ENCODE measurements around the gene NEURL1B. TPM values are rescaled to one million over a fixed set of nuclear protein-coding genes. Genes with fewer than 3 reads are reported as not detected.

The NEURL1B gene
- total RNA-seq, 1 donor from 2014 or later, result 9.8 TPM

DNA sequence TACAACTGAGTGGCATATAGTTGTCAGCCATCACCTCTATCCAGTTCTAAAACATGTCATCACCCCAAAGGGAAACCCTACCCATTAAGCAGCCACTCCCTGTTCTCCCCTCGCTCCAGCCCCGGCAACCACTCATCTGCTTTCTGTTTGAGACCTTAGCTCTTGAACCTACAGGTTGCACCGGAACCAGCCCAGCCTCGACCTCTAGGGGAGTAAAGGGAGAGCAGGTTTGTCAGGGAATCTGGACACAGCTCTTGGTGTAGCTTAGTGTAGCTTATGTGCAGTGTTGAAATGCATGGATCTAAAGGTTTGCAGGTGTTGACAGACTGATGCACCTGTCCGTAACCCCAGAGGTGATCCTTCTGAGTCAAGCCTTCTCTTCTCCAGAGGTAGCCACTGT is 30.0 kb downstream of the NEURL1B start:
- H3K27me3 Mint-ChIP-seq (ENCODE audit: low read depth, unreplicated experiment), result peaks cover 25% of the 10 kb centered on the region
- FAIRE-seq, result no peak
- TF ChIP-seq, protein P1, sequence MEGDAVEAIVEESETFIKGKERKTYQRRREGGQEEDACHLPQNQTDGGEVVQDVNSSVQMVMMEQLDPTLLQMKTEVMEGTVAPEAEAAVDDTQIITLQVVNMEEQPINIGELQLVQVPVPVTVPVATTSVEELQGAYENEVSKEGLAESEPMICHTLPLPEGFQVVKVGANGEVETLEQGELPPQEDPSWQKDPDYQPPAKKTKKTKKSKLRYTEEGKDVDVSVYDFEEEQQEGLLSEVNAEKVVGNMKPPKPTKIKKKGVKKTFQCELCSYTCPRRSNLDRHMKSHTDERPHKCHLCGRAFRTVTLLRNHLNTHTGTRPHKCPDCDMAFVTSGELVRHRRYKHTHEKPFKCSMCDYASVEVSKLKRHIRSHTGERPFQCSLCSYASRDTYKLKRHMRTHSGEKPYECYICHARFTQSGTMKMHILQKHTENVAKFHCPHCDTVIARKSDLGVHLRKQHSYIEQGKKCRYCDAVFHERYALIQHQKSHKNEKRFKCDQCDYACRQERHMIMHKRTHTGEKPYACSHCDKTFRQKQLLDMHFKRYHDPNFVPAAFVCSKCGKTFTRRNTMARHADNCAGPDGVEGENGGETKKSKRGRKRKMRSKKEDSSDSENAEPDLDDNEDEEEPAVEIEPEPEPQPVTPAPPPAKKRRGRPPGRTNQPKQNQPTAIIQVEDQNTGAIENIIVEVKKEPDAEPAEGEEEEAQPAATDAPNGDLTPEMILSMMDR (IDR thresholded peaks at IDR 0.05; ENCODE audit: insufficient read depth, low read depth, low read length), result no peak
- TF ChIP-seq EZH2 (IDR thresholded peaks at IDR 0.05; ENCODE audit: insufficient read depth, low read length), result no peak
- Histone ChIP-seq H3K9ac (ENCODE audit: low read length) (no peak overlapping the region), H3K4me3 (ENCODE audit: insufficient read depth, low read depth, low read length) (no peak overlapping the region), H3K27ac (ENCODE audit: low read depth, low read length) (no peak overlapping the region), H3K9me3 (ENCODE audit: insufficient read depth, low read depth, low read length) (no peaks in the 10 kb centered on the region), H2AFZ (ENCODE audit: low read depth, low read length) (no peak overlapping the region), H3K4me2 (ENCODE audit: low read length) (no peak overlapping the region), H3K36me3 (ENCODE audit: insufficient read depth, low read length) (no peaks in the 10 kb centered on the region), H3K27me3 (ENCODE audit: insufficient read depth, low read length) (peaks cover 3% of the 10 kb centered on the region), H4K20me1 (ENCODE audit: insufficient read depth, low read length) (no peaks in the 10 kb centered on the region), H3K4me1 (ENCODE audit: insufficient read depth, low read length) (no peaks in the 10 kb centered on the region), H3K79me2 (ENCODE audit: insufficient read depth, low read length) (no peaks in the 10 kb centered on the region)
- H3K9me3 Mint-ChIP-seq (ENCODE audit: unreplicated experiment), result no peaks in the 10 kb centered on the region
- peaks cover 10% of the 10 kb centered on the region for H3K36me3 Mint-ChIP-seq (ENCODE audit: low read depth, unreplicated experiment)
- no peak overlapping the region for H3K27ac Mint-ChIP-seq (ENCODE audit: unreplicated experiment)
- no peak for DNase-seq (ENCODE audit: low read depth)
- no peak overlapping the region for H3K4me3 Mint-ChIP-seq (ENCODE audit: unreplicated experiment)
- peaks cover 9% of the 10 kb centered on the region for H3K4me1 Mint-ChIP-seq (ENCODE audit: low read depth, unreplicated experiment)

DNA sequence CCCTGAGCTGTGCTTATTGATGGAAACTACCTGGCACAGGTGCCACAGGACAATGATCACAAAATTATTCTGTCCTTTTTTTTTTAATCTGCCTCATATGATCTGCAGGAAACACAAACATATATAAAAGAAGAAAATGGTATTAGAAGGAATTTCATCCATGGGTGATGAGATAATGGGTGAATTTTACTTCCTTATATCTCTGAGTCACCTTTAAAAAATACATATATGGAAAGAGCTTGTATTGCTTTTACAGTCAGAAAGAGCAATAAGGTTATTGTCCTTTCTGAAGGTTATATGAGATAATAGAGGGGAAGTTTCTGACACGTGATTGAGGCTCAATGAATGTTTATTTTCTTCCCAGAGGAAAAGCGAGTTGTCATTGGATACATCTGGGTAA is 31.6 kb downstream of the NEURL1B start:
- FAIRE-seq, result peak; percentile 43

DNA sequence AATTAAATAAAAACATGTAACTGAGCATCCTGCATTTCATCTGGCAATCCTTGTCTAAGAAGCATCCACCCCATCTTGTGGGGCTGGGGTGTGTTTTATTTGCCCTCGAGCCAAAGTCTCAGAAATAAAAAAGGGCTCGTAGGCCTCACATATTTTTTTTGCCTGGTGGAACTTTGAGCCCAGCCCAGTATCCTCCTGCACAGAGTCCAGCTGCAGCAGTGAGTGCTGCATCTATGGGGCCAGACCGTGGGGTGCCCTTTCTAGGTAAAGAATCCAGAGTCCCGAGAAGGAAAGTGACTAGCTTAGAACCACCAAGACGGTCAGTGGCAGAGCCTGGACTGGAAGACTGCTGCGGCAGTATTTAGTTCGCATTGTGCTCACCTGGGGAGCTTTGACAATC is 33.1 kb downstream of the NEURL1B start:
- no peaks in the 10 kb centered on the region for H4K20me1 ChIP-seq (ENCODE audit: insufficient read depth, low read length)
- FAIRE-seq, result no peak
- H3K36me3 Mint-ChIP-seq (ENCODE audit: low read depth, unreplicated experiment), result peaks cover 11% of the 10 kb centered on the region
- no peak for DNase-seq (ENCODE audit: low read depth)
- H3K36me3 ChIP-seq (ENCODE audit: insufficient read depth, low read length), result no peaks in the 10 kb centered on the region
- no peak overlapping the region for H3K4me2 ChIP-seq (ENCODE audit: low read length)
- no peak overlapping the region for H3K4me3 ChIP-seq (ENCODE audit: insufficient read depth, low read depth, low read length)
- H3K27ac Mint-ChIP-seq (ENCODE audit: unreplicated experiment), result no peak overlapping the region
- H3K27me3 Mint-ChIP-seq (ENCODE audit: low read depth, unreplicated experiment), result peaks cover 26% of the 10 kb centered on the region
- H3K27ac ChIP-seq (ENCODE audit: low read depth, low read length), result no peak overlapping the region
- H2AFZ ChIP-seq (ENCODE audit: low read depth, low read length), result no peak overlapping the region
- H3K4me3 Mint-ChIP-seq (ENCODE audit: unreplicated experiment), result no peak overlapping the region
- H3K4me1 Mint-ChIP-seq (ENCODE audit: low read depth, unreplicated experiment), result no peaks in the 10 kb centered on the region
- H3K79me2 ChIP-seq (ENCODE audit: insufficient read depth, low read length), result no peaks in the 10 kb centered on the region
- H3K9ac ChIP-seq (ENCODE audit: low read length), result no peak overlapping the region
- no peaks in the 10 kb centered on the region for H3K9me3 Mint-ChIP-seq (ENCODE audit: unreplicated experiment)
- no peaks in the 10 kb centered on the region for H3K4me1 ChIP-seq (ENCODE audit: insufficient read depth, low read length)
- TF ChIP-seq EZH2 (IDR thresholded peaks at IDR 0.05; ENCODE audit: insufficient read depth, low read length), result no peak
- TF ChIP-seq, protein P1 (IDR thresholded peaks at IDR 0.05; ENCODE audit: insufficient read depth, low read depth, low read length), result no peak
- no peaks in the 10 kb centered on the region for H3K9me3 ChIP-seq (ENCODE audit: insufficient read depth, low read depth, low read length)
- peaks cover 3% of the 10 kb centered on the region for H3K27me3 ChIP-seq (ENCODE audit: insufficient read depth, low read length)

More for the DNA sequence above, 31.6 kb downstream of the NEURL1B start:
- Histone ChIP-seq H3K4me3 (ENCODE audit: insufficient read depth, low read depth, low read length) (no peak overlapping the region), H3K4me2 (ENCODE audit: low read length) (no peak overlapping the region), H2AFZ (ENCODE audit: low read depth, low read length) (no peak overlapping the region), H3K27me3 (ENCODE audit: insufficient read depth, low read length) (peaks cover 3% of the 10 kb centered on the region), H4K20me1 (ENCODE audit: insufficient read depth, low read length) (no peaks in the 10 kb centered on the region), H3K4me1 (ENCODE audit: insufficient read depth, low read length) (no peaks in the 10 kb centered on the region), H3K36me3 (ENCODE audit: insufficient read depth, low read length) (no peaks in the 10 kb centered on the region), H3K79me2 (ENCODE audit: insufficient read depth, low read length) (no peaks in the 10 kb centered on the region), H3K9me3 (ENCODE audit: insufficient read depth, low read depth, low read length) (no peaks in the 10 kb centered on the region), H3K9ac (ENCODE audit: low read length) (no peak overlapping the region), H3K27ac (ENCODE audit: low read depth, low read length) (no peak overlapping the region)
- no peaks in the 10 kb centered on the region for H3K9me3 Mint-ChIP-seq (ENCODE audit: unreplicated experiment)
- H3K4me3 Mint-ChIP-seq (ENCODE audit: unreplicated experiment), result no peak overlapping the region
- H3K27me3 Mint-ChIP-seq (ENCODE audit: low read depth, unreplicated experiment), result peaks cover 21% of the 10 kb centered on the region
- peaks cover 9% of the 10 kb centered on the region for H3K36me3 Mint-ChIP-seq (ENCODE audit: low read depth, unreplicated experiment)
- H3K27ac Mint-ChIP-seq (ENCODE audit: unreplicated experiment), result no peak overlapping the region
- peaks cover 9% of the 10 kb centered on the region for H3K4me1 Mint-ChIP-seq (ENCODE audit: low read depth, unreplicated experiment)
- TF ChIP-seq, protein P1 (IDR thresholded peaks at IDR 0.05; ENCODE audit: insufficient read depth, low read depth, low read length), result no peak
- TF ChIP-seq EZH2 (IDR thresholded peaks at IDR 0.05; ENCODE audit: insufficient read depth, low read length), result no peak
- no peak for DNase-seq (ENCODE audit: low read depth)
